IMR-90 (cell line): ENCODE results near the gene MED22. TPM values are rescaled to one million over a fixed set of nuclear protein-coding genes. Genes with fewer than 3 reads are reported as not detected.

Experiments
- ATAC-seq: fragments of 200-7000 bp; cut with Tn5 transposase; 2 replicates; pipeline ENCODE4 v1.9.1; 2020; ENCODE audit warnings: low read depth, mild to moderate bottlenecking, moderate library complexity
- BruUV-seq: library from RNA; stranded (reverse); fragments of 400-500 nt; replicated peaks from 2 replicates; lab custom pipeline; 2021; lab: Mats Ljungman, UMichigan
- CTCF ChIA-PET: fragments of 300-600 bp; formaldehyde crosslinking; extraction: SDS; loops from one replicate; lab custom pipeline; 2021; ENCODE audit warnings: antibody characterized with exemption; lab: Yijun Ruan, JAX
- POLR2A ChIA-PET: fragments of 300-600 bp; sonication (Branson Sonifier 250); formaldehyde crosslinking; loops from one replicate; lab custom pipeline; 2022; ENCODE audit warnings: antibody characterized with exemption; ENCODE audit not compliant: unreplicated experiment; lab: Charles Lee
- DNase-seq: peaks from one replicate; pipeline ENCODE4 v3.0.0; 2013
- H2AFZ ChIP-seq: replicated peaks from 2 replicates; pipeline ENCODE3; 2013; ENCODE audit warnings: low read length, mild to moderate bottlenecking; ENCODE audit not compliant: poor library complexity
- H2AK5ac ChIP-seq: 2 replicates; pipeline ENCODE4 v1.6.1; 2013; ENCODE audit warnings: low read depth, low read length, inconsistent platforms
- H2AK9ac ChIP-seq: replicated peaks from 2 replicates; pipeline ENCODE3; 2013; ENCODE audit warnings: mild to moderate bottlenecking, low read depth, low read length, moderate library complexity; ENCODE audit not compliant: poor library complexity
- H2BK120ac ChIP-seq: 2 replicates; pipeline ENCODE4 v1.6.1; 2013; ENCODE audit warnings: low read depth, low read length, inconsistent platforms
- H2BK15ac ChIP-seq: 3 replicates; pipeline ENCODE4 v1.6.1; 2013; ENCODE audit warnings: low read depth, low read length, inconsistent platforms
- H2BK20ac ChIP-seq: 2 replicates; pipeline ENCODE4 v1.6.1; 2013; ENCODE audit warnings: low read depth, mild to moderate bottlenecking, inconsistent platforms, low read length, moderate library complexity
- H2BK5ac ChIP-seq: 2 replicates; pipeline ENCODE4 v1.6.1; 2013; ENCODE audit warnings: mild to moderate bottlenecking, low read depth, low read length, inconsistent platforms; ENCODE audit not compliant: poor library complexity, severe bottlenecking
- H3K14ac ChIP-seq: replicated peaks from 2 replicates; pipeline ENCODE4 v1.6.1; 2013; ENCODE audit warnings: low read depth, low read length, inconsistent platforms
- H3K18ac ChIP-seq: 2 replicates; pipeline ENCODE4 v1.6.1; 2013; ENCODE audit warnings: low read depth, low read length, control low read depth
- H3K23ac ChIP-seq: 2 replicates; pipeline ENCODE4 v1.6.1; 2013; ENCODE audit warnings: low read depth, low read length, inconsistent platforms
- H3K27ac ChIP-seq: 2 replicates; pipeline ENCODE4 v1.5.1; 2013; ENCODE audit warnings: mild to moderate bottlenecking, control low read depth, low read length; ENCODE audit not compliant: insufficient read depth
- H3K27me3 ChIP-seq: 2 replicates; pipeline ENCODE4 v1.6.1; 2013; ENCODE audit warnings: low read length; ENCODE audit not compliant: control insufficient read depth, insufficient read depth
- H3K36me3 ChIP-seq: 2 replicates; pipeline ENCODE4 v1.6.1; 2013; ENCODE audit warnings: low read length, mixed read lengths; ENCODE audit not compliant: control insufficient read depth, insufficient read depth
- H3K4ac ChIP-seq: 2 replicates; pipeline ENCODE4 v1.6.1; 2013; ENCODE audit warnings: low read depth, low read length, inconsistent platforms
- H3K4me1 ChIP-seq: 2 replicates; pipeline ENCODE4 v1.6.1; 2013; ENCODE audit warnings: low read length, mixed read lengths; ENCODE audit not compliant: control insufficient read depth, insufficient read depth
- H3K4me2 ChIP-seq: 2 replicates; pipeline ENCODE4 v1.6.1; 2013; ENCODE audit warnings: low read depth, mild to moderate bottlenecking, control low read depth, low read length, moderate library complexity
- H3K4me3 ChIP-seq: 2 replicates; pipeline ENCODE4 v1.5.1; 2013; ENCODE audit warnings: low read depth, mild to moderate bottlenecking, control low read depth, low read length, moderate library complexity; ENCODE audit not compliant: insufficient read depth
- H3K56ac ChIP-seq: 2 replicates; pipeline ENCODE4 v1.6.1; 2013; ENCODE audit warnings: low read length, inconsistent platforms; ENCODE audit not compliant: insufficient read depth; ENCODE audit errors: extremely low read depth
- H3K79me1 ChIP-seq, 2 experiments: 2 replicates each; pipeline ENCODE4 v1.6.1; 2013; ENCODE audit warnings: low read length in 2 of 2, inconsistent platforms in 1 of 2, low read depth in 1 of 2
- H3K9ac ChIP-seq: 2 replicates; pipeline ENCODE4 v1.6.1; 2013; ENCODE audit warnings: low read depth, low read length, control low read depth
- H3K9me1 ChIP-seq: 2 replicates; pipeline ENCODE4 v1.6.1; 2013; ENCODE audit warnings: low read length, inconsistent platforms; ENCODE audit not compliant: insufficient read depth
- H3K9me3 ChIP-seq: 2 replicates; pipeline ENCODE4 v1.6.1; 2013; ENCODE audit warnings: low read length; ENCODE audit not compliant: control insufficient read depth, insufficient read depth
- H4K20me1 ChIP-seq: 2 replicates; pipeline ENCODE4 v1.6.1; 2013; ENCODE audit warnings: low read length, inconsistent platforms; ENCODE audit not compliant: insufficient read depth
- H4K5ac ChIP-seq: 2 replicates; pipeline ENCODE4 v1.6.1; 2013; ENCODE audit warnings: mild to moderate bottlenecking, low read depth, low read length, control low read depth
- H4K8ac ChIP-seq, 2 experiments: 2 replicates each; pipeline ENCODE4 v1.6.1; 2013; ENCODE audit warnings: low read depth in 2 of 2, low read length in 2 of 2, control low read depth in 1 of 2, inconsistent platforms in 1 of 2
- H4K91ac ChIP-seq: 2 replicates; pipeline ENCODE4 v1.6.1; 2013; ENCODE audit warnings: low read depth, low read length, inconsistent platforms; ENCODE audit not compliant: insufficient read depth
- CTCF ChIP-seq: conservative IDR thresholded peaks from 2 replicates; pipeline ENCODE4 v1.5.1; 2012; ENCODE audit warnings: mild to moderate bottlenecking, low read depth, low read length, improper control_type of control experiment
- RFX5 ChIP-seq: IDR thresholded peaks from 2 replicates; pipeline ENCODE4 v1.8.0; 2012; ENCODE audit warnings: low read depth, mild to moderate bottlenecking, low read length, moderate library complexity
- WGBS, 2 experiments: methylation state at CpG; one replicate each; pipeline versions ENCODE4 v1.1.5 to v1.1.7; 2013; ENCODE audit warnings: missing lambda C conversion rate in 2 of 2; ENCODE audit not compliant: insufficient read length in 1 of 2; ENCODE audit errors: extremely low coverage in 2 of 2; 5-methylcytosine and 5-hydroxymethylcytosine counted together
- dilution Hi-C: fragments of 300-500 bp; cut with HindIII; formaldehyde crosslinking; loops from one replicate; pipeline ENCODE4 v1.14.3; 2018; ENCODE audit warnings: low sequenced_read_pairs; ENCODE audit not compliant: unreplicated experiment
- in situ Hi-C: fragments of 300-500 bp; cut with MboI; formaldehyde crosslinking; loops from 3 replicates; pipeline ENCODE4 v1.14.3; 2019; ENCODE audit warnings: low sequenced_read_pairs, inconsistent platforms, mixed read lengths
- intact Hi-C: fragments of 100-400 bp; cut with micrococcal nuclease; formaldehyde crosslinking; loops from 2 replicates; pipeline ENCODE4 v1.10.0; 2022
- polyA plus RNA-seq, 3 experiments: library from polyadenylated mRNA; depleted of rRNA; stranded (reverse); fragments of >200 nt; gene quantifications; 2 replicates each; pipeline ENCODE4 v1.2.3, GENCODE V29; 2012; ENCODE audit warnings: low replicate concordance in 1 of 3
- total RNA-seq: library from RNA; depleted of rRNA; stranded (reverse); fragments of >200 nt; gene quantifications from 2 replicates; pipeline ENCODE4 v1.2.3, GENCODE V29; 2012

Gene MED22
- total and polyA plus RNA-seq, 2 of the 4 experiments (the other 2 are of a cell fraction), result 7.9 to 28.3 TPM

- Histone ChIP-seq H3K4me3 (no peak overlapping the region), H3K27me3 (peaks cover 6% of the 10 kb centered on the region; the same call in 1 of the 2 replicates), H2AFZ (no peak overlapping the region), H2BK5ac (no peak overlapping the region), H2BK15ac (no peak overlapping the region), H2BK120ac (no peak overlapping the region), H3K79me1 (no peaks in the 10 kb centered on the region), H3K9me3 (no peaks in the 10 kb centered on the region), H3K14ac (no peak overlapping the region), H3K23ac (no peak overlapping the region), H4K5ac (no peak overlapping the region), H4K8ac (no peak overlapping the region), H3K4me1 (no peaks in the 10 kb centered on the region), H2AK5ac (no peak overlapping the region), H3K56ac (no peak overlapping the region), H4K91ac (no peak overlapping the region), H3K4ac (no peak overlapping the region), H3K9ac (no peak overlapping the region), H3K18ac (no peak overlapping the region), H2AK9ac (peak overlapping the region; percentile 66), H3K4me2 (no peak overlapping the region), H2BK20ac (no peak overlapping the region), H4K20me1 (no peaks in the 10 kb centered on the region; the same call in 1 of the 2 replicates), H3K27ac (no peak overlapping the region), H3K36me3 (no peaks in the 10 kb centered on the region), H3K9me1 (no peaks in the 10 kb centered on the region)
- no TSS peak for BruUV-seq
- in situ Hi-C loops (no loop called here), intact Hi-C loops (no loop called here), dilution Hi-C loops (no loop called here)
- ChIA-PET CTCF (no interaction called here), POLR2A (no interaction called here)
- no peak for ATAC-seq
- no peak for TF ChIP-seq RFX5
- TF ChIP-seq CTCF, result no peak
- no peak for DNase-seq
- WGBS, 2 experiments, result 76% methylated on average over 6 of the region's 9 CpGs; no CpG with 5 or more reads in 1 of the 2 experiments
Measured at GRCh38 chr9:133387680-133388079, 39.7 kb upstream of the MED22 start.
